ENCODE data around the gene NOTCH3. TPM values are rescaled to one million over a fixed set of nuclear protein-coding genes. Genes with fewer than 3 reads are reported as not detected.

The NOTCH3 gene
- total RNA-seq, 1 donor, result 39.4 TPM

GRCh38 chr19:15118789-15119494 lies 81.9 kb downstream of the NOTCH3 start:
- no peak for TF ChIP-seq CTCF (IDR thresholded peaks at IDR 0.05; ENCODE audit: insufficient read depth, low read length)
- H3K4me3 ChIP-seq (ENCODE audit: low read depth, low read length), result no peak overlapping the region
- DNase-seq (ENCODE audit: low read depth), result no peak

- H3K4me3 ChIP-seq (ENCODE audit: low read depth, low read length), result no peak overlapping the region
- no peak for TF ChIP-seq CTCF (IDR thresholded peaks at IDR 0.05; ENCODE audit: insufficient read depth, low read length)
- DNase-seq (ENCODE audit: low read depth), result no peak
These were observed 82.5 kb downstream of the NOTCH3 start for GRCh38 chr19:15118248-15118647.

- TF ChIP-seq CTCF (IDR thresholded peaks at IDR 0.05; ENCODE audit: insufficient read depth, low read length), result no peak
- DNase-seq (ENCODE audit: low read depth), result no peak
- no peak overlapping the region for H3K4me3 ChIP-seq (ENCODE audit: low read depth, low read length)
These were observed 83.9 kb downstream of the NOTCH3 start for GRCh38 chr19:15116856-15117255.

GRCh38 chr19:15115762-15116615 lies 84.8 kb downstream of the NOTCH3 start:
- DNase-seq (ENCODE audit: low read depth), result no peak
- no peak for TF ChIP-seq CTCF (IDR thresholded peaks at IDR 0.05; ENCODE audit: insufficient read depth, low read length)
- no peak overlapping the region for H3K4me3 ChIP-seq (ENCODE audit: low read depth, low read length)

GRCh38 chr19:15115080-15115479 lies 85.7 kb downstream of the NOTCH3 start:
- TF ChIP-seq CTCF (IDR thresholded peaks at IDR 0.05; ENCODE audit: insufficient read depth, low read length), result no peak
- H3K4me3 ChIP-seq (ENCODE audit: low read depth, low read length), result no peak overlapping the region
- DNase-seq (ENCODE audit: low read depth), result peak; percentile 52

- no peak for TF ChIP-seq CTCF (IDR thresholded peaks at IDR 0.05; ENCODE audit: insufficient read depth, low read length)
- H3K4me3 ChIP-seq (ENCODE audit: low read depth, low read length), result no peak overlapping the region
- peak; percentile 67 for DNase-seq (ENCODE audit: low read depth)
These were observed 86.6 kb downstream of the NOTCH3 start for GRCh38 chr19:15114153-15114540.

Measured in fibroblast of the aortic adventitia (primary cell).